Activated CD8-positive, alpha-beta memory T cell treated with anti-CD3 and anti-CD28 coated beads for 4 hours (primary cell): ENCODE data around the gene ASXL3.

Experiments used
- DNase-seq, 2 donors: peaks; one replicate each; pipeline ENCODE4 v3.0.0-alpha.2; 2020; ENCODE audit warnings: low read depth in 2 of 2

ASXL3 gene

DNA sequence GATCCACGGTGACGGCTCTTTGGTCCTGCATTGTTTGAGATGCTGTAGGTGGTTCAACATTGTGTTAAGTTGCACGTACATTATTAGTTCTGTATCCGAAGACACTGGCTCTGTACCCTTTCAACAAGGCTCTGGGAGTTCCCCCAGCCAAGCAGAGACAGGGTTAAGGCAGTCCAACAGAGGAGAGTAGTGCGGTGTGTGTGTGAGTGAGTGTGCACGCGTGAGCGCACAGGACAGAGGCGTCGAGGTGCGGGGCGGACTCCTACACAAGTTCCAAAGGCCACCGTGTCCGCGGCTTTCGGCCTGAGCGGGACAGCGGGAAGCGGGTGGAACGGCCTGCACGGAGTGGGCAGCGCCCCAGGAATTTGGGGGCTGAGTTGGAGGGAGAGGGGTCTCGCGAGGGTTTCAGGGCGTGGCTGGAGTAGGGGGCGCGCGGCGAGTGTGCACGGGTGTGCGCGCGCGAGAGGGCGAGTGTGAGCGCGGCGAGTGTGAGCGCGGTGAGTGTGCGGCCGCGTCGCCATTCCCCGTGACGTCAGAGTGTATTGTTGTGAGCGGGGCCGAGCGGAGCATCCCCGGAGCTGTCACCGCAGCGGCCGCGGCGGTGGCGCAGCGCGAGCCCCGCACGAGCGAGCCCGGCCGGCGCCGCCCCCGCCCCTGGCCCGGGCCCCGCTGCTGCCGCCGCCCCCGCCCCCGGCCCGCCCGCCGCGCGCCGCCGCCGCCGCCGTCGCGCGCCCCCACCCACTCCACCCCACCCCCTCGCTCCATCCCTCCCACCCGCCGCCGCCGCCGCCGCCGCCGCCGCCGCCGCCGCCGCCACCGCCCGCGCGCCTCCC lies at the start of gene ASXL3:
ASXL3 (plus strand) TSS at position 535 of the 833 bp plus-strand sequence. CDS start 413 bp downstream, outside the sequence.
- no peak for DNase-seq

GRCh38 chr18:33532978-33533377 lies 45.0 kb upstream of the ASXL3 start:
- DNase-seq = no peak

DNA sequence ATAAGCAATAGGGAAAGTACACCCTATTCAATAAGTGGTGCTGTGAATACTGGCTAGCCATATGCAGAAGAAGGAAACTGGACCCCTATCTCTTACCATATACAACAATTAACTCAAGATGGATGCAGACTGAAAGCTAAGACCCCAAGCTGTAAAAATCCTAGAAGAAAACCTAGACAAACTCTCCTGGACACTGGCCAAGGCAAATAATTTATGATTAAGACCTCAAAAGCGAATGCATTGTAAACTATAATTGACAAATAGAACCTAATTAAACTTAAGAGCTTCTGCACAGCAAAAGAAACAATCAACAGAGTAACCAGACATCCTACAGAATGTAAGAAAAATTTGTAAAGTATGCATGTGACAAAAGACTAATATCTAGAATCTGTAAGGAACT lies 41.1 kb upstream of the ASXL3 start:
- no peak for DNase-seq

GRCh38 chr18:33538418-33539042 lies 39.5 kb upstream of the ASXL3 start:
- no peak for DNase-seq

DNA sequence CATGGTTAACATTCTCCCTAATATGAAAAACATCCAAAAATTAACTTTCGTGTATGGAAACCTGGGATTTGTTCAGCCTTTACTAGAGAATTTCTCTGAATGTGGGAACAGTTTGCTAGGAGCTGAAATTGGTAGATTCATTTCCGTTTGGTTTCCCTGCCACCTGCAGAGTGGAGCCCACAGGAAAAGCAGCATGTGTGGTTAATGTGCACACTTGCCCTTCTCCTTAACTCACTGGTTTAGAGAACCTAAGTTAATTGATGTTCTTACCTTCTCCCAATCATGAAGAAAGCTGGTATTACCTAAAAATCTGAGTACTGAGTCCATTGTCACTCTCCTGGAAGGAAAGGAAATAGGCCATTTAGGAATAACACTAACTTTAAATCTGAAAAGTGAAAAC lies 37.6 kb upstream of the ASXL3 start:
- DNase-seq = no peak

GRCh38 chr18:33541316-33541715 lies 36.7 kb upstream of the ASXL3 start:
- no peak for DNase-seq

DNA sequence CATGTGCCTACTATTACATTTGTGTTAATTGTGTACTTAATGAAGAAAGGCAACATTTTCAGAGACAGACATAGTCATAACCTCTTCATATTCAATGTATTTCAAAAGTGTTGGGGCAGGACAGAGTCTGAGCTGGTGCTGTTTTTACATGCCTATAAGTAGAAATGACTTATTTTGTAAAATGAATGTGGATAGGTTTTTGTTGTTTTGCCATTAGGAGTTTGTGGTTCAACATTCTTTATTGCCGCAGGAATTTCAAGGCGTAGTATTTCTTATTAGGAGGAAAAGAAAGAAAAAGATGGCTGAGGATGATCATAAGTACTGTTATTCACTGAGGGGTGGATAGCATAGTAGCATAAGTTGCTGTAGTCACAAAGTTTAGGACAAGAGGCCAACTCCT lies 21.2 kb upstream of the ASXL3 start:
- DNase-seq = no peak

GRCh38 chr18:33557706-33558105 lies 20.3 kb upstream of the ASXL3 start:
- no peak for DNase-seq

GRCh38 chr18:33558529-33558928 lies 19.5 kb upstream of the ASXL3 start:
- no peak for DNase-seq

DNA sequence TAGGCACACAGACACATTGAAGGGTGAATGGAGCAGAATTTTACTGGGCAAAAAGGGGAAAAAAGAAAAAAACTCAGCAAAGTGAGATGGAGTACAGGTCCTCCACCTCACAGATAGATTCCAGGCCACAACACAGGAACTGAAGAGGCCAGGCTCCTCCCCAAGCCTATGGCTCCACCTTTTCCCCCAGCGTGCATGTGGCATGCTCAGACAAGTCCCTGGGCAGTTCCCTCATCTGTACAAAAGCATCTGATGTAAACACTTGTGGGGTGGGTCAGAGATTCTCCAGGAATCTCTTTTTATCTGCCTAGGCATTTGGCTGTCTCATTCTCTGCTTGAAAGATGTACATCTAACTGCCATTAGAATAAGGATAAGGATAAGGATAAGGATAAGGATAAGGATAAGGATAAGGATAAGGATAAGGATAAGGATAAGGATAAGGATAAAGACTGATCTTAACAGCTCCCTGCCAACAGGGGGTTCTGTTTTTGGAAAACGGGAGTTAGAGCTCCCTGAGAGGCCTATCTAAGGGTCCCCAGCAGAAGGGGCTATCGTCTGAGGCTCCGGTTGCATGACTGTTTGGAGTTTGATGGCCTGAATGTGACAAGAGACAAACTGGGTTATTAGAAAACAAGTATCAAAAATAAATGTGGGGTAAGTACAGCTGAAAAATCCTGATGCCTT lies 17.2 kb upstream of the ASXL3 start:
- DNase-seq = no peak

- DNase-seq = no peak
Measured at GRCh38 chr18:33562741-33563140, 15.3 kb upstream of the ASXL3 start.

GRCh38 chr18:33567705-33568104 lies 10.3 kb upstream of the ASXL3 start:
- no peak for DNase-seq

- DNase-seq = no peak
Measured at GRCh38 chr18:33571998-33572787, 5.8 kb upstream of the ASXL3 start.

DNA sequence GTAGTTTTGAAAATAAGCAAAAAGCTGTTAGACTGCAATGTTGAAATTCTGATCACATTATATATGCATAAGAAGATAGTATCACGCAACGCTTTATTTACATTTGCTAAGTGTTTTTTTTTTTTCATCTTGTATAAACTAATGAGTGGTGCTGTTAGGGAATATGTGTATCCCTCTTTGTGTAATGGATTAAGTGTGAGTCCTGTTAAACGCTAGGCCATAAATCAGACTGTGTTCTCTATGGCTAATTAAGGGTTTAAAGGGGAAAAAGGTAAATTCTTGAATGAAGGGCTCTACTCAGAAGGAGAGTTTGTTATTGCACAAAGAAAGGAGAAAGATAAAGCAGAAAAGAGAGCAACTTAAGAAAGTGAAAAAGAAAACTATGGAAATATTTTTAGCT lies 4.8 kb upstream of the ASXL3 start:
- DNase-seq = no peak

GRCh38 chr18:33575451-33575850 lies 2.6 kb upstream of the ASXL3 start:
- DNase-seq = no peak

GRCh38 chr18:33576999-33577646 lies 896 bp upstream of the ASXL3 start:
- no peak for DNase-seq

DNA sequence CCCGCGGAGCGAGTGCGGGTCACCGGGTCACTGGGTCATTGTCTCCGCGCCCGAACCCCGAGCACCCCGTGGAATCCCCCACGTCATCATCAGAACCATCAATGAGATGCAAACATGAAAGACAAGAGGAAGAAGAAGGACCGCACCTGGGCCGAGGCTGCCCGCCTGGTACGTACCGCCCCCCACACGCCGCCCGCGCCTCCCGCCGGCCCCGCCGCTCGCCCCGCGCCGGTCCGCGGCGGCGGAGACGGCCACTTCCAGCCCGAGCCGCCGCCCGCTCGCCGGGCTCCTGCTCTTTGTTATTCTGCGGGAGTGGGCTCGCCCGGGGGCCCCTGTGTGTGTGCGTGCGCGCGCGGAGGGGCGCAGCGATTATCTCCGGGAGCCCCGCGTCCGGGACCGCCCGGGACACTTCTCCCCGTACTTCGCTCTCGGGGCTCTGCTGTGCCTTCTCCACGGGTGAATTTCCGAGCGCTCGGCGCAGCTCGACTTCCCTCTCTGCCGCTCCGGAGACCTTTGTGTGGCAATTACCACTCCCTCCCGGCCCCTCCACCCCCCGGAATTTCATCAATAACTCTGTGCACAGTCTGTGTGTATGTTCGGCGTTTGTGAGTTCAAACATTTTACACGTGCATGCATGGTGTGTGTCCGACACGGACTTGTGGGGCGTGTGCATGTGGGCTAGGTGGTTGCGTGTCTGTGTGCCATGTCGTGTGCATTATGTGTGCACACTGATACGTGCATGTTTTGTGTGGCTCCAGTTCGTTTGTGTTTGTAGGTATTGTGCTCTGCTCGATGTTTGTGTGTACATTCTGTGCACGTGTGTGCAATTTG lies 714 bp downstream of the ASXL3 start:
- DNase-seq = no peak

- DNase-seq = no peak
Measured at GRCh38 chr18:33579349-33580215, 1.6 kb downstream of the ASXL3 start.

DNA sequence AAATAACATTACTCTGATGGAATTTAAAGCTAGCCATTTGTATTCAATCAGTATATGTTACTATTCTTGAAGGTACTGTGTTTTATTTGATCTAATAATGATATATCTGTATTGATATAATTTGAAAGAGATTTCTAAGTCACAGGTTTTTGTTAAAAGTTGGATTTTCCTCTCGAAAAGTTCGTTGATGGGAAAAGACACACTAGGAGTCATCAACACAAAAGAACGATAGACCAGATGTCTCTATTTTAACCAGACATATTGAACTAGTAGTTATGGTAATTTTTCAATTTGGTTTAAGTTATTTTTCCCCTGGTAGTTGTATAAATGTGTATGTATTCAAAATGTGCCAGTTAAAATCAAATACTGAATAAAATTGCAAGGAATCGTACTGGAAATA lies 2.5 kb downstream of the ASXL3 start:
- DNase-seq = no peak

DNA sequence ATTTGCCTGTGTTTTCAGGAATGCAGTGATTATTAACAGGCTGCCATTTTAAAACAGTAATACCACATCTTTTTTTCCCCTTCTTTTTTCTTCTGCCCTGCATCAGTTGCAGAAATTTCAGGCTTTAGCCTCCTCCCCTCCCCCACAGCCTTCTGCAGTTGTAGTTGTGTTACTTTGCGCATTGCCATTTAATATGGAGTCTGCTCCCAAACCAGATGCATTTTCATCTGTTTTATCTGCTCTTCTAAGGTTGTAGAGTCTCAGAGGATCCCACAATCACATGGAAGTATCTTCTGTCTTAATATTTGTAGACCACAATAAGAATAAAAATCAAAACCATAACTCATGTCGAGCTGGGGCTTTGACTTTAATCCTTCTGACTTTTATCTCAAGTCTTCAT lies 3.8 kb downstream of the ASXL3 start:
- no peak for DNase-seq
